Measurements from ENCODE around the gene CD151.

DNA sequence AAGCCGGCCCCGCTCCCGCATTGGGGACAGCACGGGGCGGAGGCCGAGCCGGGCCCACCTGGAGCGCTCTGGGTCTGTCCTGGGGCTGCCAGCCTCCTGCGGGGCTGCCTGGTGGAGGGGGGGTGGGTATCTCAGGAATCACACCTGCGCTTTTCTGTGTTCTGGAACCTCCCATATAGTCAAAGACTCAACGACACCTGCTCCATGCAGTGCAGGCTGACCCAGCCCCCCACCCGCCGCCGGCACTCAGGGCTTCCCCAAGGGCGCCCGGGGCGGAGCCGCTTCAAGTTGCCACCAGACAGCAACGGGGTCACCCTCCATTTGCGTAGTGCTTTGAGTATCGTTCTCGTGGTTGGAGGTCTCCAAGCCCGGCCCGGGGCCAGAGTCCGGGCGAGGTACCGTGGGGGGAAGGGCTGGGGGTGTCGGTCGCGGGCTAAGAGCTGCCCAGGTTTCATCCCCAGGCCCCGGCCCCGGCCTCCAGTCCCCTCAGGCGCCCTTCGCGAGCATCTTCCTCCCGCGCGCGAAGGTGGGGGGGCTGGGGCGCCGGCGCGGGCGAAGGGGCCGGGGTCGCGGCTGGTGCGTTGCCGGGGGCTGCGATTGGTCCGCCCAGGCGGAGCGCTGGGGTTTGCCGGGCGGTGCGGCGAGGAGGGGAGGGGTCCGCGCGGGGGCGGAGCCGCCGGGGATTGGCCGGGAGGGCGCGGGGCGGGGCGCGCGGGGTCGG lies 16.5 kb downstream of the CD151 start:
- TF ChIP-seq YY1 (IDR thresholded peaks at IDR 0.05) (no peak), CTCF (IDR thresholded peaks at IDR 0.05; ENCODE audit: low read depth, low read length, missing input control) (no peak), RAD21 (IDR thresholded peaks at IDR 0.05) (no peak), FOXA1 (IDR thresholded peaks at IDR 0.05) (no peak), TAF1 (conservative IDR thresholded peaks at IDR 0.05) (no peak), HNF4G (IDR thresholded peaks at IDR 0.05) (no peak), RXRA (IDR thresholded peaks at IDR 0.05) (no peak), SP1 (IDR thresholded peaks at IDR 0.05) (no peak)
- TF ChIP-seq, protein P1, sequence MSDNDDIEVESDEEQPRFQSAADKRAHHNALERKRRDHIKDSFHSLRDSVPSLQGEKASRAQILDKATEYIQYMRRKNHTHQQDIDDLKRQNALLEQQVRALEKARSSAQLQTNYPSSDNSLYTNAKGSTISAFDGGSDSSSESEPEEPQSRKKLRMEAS (IDR thresholded peaks at IDR 0.05) = no peak
- TF ChIP-seq, protein P2, sequence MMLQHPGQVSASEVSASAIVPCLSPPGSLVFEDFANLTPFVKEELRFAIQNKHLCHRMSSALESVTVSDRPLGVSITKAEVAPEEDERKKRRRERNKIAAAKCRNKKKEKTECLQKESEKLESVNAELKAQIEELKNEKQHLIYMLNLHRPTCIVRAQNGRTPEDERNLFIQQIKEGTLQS (IDR thresholded peaks at IDR 0.05) = no peak
- TF ChIP-seq, protein P3, sequence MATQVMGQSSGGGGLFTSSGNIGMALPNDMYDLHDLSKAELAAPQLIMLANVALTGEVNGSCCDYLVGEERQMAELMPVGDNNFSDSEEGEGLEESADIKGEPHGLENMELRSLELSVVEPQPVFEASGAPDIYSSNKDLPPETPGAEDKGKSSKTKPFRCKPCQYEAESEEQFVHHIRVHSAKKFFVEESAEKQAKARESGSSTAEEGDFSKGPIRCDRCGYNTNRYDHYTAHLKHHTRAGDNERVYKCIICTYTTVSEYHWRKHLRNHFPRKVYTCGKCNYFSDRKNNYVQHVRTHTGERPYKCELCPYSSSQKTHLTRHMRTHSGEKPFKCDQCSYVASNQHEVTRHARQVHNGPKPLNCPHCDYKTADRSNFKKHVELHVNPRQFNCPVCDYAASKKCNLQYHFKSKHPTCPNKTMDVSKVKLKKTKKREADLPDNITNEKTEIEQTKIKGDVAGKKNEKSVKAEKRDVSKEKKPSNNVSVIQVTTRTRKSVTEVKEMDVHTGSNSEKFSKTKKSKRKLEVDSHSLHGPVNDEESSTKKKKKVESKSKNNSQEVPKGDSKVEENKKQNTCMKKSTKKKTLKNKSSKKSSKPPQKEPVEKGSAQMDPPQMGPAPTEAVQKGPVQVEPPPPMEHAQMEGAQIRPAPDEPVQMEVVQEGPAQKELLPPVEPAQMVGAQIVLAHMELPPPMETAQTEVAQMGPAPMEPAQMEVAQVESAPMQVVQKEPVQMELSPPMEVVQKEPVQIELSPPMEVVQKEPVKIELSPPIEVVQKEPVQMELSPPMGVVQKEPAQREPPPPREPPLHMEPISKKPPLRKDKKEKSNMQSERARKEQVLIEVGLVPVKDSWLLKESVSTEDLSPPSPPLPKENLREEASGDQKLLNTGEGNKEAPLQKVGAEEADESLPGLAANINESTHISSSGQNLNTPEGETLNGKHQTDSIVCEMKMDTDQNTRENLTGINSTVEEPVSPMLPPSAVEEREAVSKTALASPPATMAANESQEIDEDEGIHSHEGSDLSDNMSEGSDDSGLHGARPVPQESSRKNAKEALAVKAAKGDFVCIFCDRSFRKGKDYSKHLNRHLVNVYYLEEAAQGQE (IDR thresholded peaks at IDR 0.05) = no peak
- TF ChIP-seq, protein P4, sequence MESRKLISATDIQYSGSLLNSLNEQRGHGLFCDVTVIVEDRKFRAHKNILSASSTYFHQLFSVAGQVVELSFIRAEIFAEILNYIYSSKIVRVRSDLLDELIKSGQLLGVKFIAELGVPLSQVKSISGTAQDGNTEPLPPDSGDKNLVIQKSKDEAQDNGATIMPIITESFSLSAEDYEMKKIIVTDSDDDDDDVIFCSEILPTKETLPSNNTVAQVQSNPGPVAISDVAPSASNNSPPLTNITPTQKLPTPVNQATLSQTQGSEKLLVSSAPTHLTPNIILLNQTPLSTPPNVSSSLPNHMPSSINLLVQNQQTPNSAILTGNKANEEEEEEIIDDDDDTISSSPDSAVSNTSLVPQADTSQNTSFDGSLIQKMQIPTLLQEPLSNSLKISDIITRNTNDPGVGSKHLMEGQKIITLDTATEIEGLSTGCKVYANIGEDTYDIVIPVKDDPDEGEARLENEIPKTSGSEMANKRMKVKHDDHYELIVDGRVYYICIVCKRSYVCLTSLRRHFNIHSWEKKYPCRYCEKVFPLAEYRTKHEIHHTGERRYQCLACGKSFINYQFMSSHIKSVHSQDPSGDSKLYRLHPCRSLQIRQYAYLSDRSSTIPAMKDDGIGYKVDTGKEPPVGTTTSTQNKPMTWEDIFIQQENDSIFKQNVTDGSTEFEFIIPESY (IDR thresholded peaks at IDR 0.05) = no peak

Data from liver (tissue), 3 donors.